ENCODE measurements around the gene MYLK.
A peak's percentile ranks its signal among the peaks of the same experiment; 100 is the strongest.

The MYLK gene

GRCh38 chr3:123695731-123696640 is 188.1 kb downstream of the MYLK start:
- DNase-seq (ENCODE audit: low read depth): no peak

- DNase-seq (ENCODE audit: low read depth): peak; percentile 44
Measured at GRCh38 chr3:123695152-123695551, 189.0 kb downstream of the MYLK start.

- DNase-seq (ENCODE audit: low read depth): peak; percentile 79
Measured at GRCh38 chr3:123694366-123695087, 189.6 kb downstream of the MYLK start.

- no peak for DNase-seq (ENCODE audit: low read depth)
Measured at GRCh38 chr3:123693584-123694190, 190.4 kb downstream of the MYLK start.

GRCh38 chr3:123692671-123693070 is 191.5 kb downstream of the MYLK start:
- no peak for DNase-seq (ENCODE audit: low read depth)

- DNase-seq (ENCODE audit: low read depth): peak; percentile 39
Measured at GRCh38 chr3:123692041-123692440, 192.1 kb downstream of the MYLK start.

- no peak for DNase-seq (ENCODE audit: low read depth)
Measured at GRCh38 chr3:123689831-123690230, 194.3 kb downstream of the MYLK start.

- DNase-seq (ENCODE audit: low read depth): peak; percentile 98
Measured at GRCh38 chr3:123688241-123688747, 195.8 kb downstream of the MYLK start.

GRCh38 chr3:123687286-123687685 is 196.8 kb downstream of the MYLK start:
- DNase-seq (ENCODE audit: low read depth): peak; percentile 30

- no peak for DNase-seq (ENCODE audit: low read depth)
Measured at GRCh38 chr3:123686251-123686650, 197.9 kb downstream of the MYLK start.

- no peak for DNase-seq (ENCODE audit: low read depth)
Measured at GRCh38 chr3:123685780-123686179, 198.4 kb downstream of the MYLK start.

GRCh38 chr3:123684636-123685035 is 199.5 kb downstream of the MYLK start:
- DNase-seq (ENCODE audit: low read depth): no peak

- no peak for DNase-seq (ENCODE audit: low read depth)
Measured at GRCh38 chr3:123684209-123684608, 199.9 kb downstream of the MYLK start.

- DNase-seq (ENCODE audit: low read depth): no peak
Measured at GRCh38 chr3:123683505-123684154, 200.5 kb downstream of the MYLK start.

GRCh38 chr3:123682781-123683504 is 201.2 kb downstream of the MYLK start:
- no peak for DNase-seq (ENCODE audit: low read depth)

- no peak for DNase-seq (ENCODE audit: low read depth)
Measured at GRCh38 chr3:123682302-123682701, 201.8 kb downstream of the MYLK start.

- DNase-seq (ENCODE audit: low read depth): no peak
Measured at GRCh38 chr3:123679712-123680386, 204.3 kb downstream of the MYLK start.

GRCh38 chr3:123678108-123678511 is 206.0 kb downstream of the MYLK start:
- DNase-seq (ENCODE audit: low read depth): peak; percentile 95

- DNase-seq (ENCODE audit: low read depth): no peak
Measured at GRCh38 chr3:123672429-123673146, 211.5 kb downstream of the MYLK start.

GRCh38 chr3:123670743-123671142 is 213.4 kb downstream of the MYLK start:
- DNase-seq (ENCODE audit: low read depth): no peak

Data from EH (cell line).